NCI-H1105 treated with DMSO at 0.1 percent for 48 hours (cell line): ENCODE measurements around the gene TMC7.
"Not testable (repeated sequence)": the region's sequence is repeated elsewhere in the genome, so short reads cannot be mapped to it uniquely, and the experiment has no call there.

Experiments
- DNase-seq: peaks from one replicate; lab custom pipeline; 2025; lab: John Stamatoyannopoulos, UW

The TMC7 gene

DNA sequence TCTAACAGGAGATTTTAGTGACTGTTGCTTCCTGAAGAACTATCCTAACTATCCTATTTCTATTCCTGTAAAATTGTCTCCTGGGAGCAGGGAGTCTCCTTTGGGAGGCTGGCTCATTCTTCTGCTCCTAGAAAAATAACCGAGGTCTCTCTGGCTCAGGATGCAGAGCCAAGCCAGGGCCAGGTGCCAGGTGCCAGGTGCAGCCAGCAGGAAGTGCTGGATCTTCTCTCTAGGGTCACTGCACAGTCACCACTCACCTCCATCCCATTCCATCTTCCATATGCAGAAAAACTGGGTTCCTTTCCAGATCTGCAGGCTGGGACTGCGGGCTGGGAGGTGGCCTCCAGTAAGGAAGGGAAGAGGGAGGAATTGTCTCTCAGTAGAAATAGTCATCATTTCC is 3.8 kb upstream of the TMC7 start:
- DNase-seq, result peak; percentile 13

DNA sequence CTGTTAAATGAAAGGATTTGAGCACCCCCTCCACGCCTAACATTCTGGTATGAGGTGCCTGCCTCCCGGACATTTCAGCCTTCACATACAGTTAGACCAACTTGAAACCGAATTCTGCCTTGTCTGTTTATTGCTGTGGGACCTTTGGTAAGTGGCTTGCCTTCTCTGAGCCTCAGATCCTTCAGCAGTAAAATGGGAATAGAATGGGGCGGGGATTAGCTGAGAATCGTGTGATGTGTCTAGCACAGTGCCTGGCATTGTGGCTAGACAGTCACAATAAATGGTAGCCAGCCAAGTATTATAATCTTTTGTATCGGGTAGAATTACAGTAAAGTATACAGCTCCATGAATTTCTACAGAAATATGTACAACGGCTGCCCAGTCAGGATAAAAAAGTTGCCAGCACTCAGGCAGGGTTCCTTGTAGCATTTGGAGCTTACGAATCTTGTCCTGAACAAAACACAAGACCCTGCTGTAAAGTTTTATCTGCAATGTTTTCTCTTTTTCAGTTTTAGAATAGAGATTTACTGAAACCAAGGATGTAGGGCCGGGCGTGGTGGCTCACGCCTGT is 786 bp downstream of the TMC7 start:
- no peak for DNase-seq

DNA sequence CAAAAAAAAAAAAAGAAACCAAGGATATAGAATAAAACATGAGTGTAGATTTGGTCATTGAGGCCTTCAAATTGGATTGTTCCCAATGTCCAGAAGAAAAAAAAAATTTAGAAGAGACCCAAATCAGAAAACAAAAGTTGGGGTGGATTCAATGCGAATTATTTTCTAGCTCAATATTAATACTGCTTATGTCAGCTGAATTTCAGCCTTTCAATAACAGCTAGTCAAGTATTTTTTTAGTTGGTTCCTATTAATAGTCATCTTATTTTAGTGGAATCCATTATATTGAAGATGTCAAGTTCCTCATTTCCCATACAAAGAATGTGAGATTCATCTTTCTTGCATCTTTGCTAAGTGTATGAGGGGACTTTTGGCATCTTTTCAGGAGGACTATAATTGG is 1.5 kb downstream of the TMC7 start:
- not testable (repeated sequence) for DNase-seq

DNA sequence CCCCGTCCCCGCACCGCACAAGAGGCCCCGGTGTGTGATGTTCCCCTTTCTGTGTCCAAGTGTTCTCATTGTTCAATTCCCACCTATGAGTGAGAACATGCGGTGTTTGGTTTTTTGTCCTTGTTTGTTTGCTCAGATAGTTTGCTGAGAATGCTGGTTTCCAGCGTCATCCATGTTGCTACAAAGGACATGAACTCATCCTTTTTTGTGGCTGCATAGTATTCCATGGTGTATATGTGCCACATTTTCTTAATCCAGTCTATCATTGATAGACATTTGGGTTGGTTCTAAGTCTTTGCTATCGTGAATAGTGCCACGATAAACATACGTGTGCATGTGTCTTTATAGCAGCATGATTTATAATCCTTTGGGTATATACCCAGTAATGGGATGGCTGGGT is 8.0 kb downstream of the TMC7 start:
- DNase-seq, result not testable (repeated sequence)

DNA sequence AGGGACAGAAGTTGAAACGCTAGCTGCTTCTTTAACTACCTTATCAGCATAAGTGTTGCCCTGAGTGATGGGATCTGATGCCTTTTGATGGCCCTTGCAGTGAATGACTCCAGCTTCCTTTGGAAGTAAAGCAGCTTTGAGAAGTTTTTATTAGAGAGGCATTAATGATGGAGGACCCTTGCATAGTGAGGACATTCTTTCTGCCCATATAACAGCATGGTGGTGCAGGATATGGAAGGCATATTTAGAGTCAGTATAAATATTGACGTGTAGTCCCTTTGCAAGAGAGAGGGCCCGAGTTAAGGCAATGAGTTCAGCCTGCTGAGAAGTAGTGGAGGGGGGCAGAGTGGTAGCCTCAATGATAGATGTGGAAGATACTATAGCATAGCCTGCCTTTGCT is 9.8 kb downstream of the TMC7 start:
- not testable (repeated sequence) for DNase-seq

DNA sequence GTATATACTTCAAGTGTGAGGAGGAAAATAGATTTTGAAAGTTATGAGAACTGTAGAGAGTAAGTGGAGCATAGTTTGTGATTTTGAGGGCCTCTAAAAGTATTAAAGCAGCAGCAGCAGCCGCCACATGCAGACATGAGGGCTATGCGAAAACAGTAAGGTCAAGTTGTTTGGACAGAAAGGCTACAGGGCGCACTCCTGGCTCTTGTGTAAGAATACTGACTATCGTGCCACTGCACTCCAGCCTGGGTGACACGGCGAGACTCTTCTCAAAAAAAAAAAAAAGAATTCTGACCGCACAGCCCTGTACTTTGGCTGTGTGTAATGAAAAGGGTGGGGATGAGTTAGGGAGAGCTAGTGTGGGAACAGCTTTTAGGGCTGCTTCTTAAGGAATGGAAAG is 10.4 kb downstream of the TMC7 start:
- DNase-seq, result not testable (repeated sequence)

DNA sequence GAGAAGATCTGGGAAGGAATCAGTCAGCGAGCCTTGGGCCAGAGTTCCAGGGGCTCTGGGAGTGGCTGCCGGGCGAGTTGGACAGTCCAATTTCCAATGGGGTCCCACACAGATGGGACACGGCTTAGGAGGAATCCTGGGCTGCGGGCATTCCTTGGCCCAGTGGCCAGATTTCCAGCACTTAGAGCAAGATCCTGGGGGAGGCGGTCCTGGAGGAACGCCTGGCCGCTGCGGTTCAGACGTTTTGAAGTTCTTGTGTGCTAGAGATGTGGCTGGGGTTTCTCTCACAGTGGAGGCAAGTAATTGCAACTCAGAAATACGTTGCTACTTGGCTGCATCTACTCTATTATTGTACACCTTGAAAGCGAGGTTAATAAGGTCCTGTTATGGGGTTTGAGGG is 11.7 kb downstream of the TMC7 start:
- DNase-seq, result not testable (repeated sequence)

DNA sequence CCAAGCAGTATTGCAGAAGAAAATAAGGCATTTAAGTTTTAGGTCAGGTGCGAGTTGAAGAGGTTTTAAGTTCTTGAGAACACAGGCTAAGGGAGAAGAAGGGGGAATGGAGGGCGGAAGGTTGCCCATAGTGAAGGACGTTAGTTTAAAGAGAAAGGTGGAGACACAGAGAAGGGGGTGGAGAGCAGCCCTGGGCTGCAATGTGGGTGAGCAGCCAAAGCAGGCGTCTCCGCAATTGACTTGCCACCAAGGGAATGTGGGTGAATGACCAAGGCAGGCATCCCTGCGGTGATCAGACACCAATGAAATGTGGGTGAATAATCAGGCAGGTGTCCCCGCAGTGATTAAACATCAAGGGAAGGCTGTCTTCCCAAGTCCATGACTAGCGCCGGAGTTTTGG is 12.8 kb downstream of the TMC7 start:
- DNase-seq, result not testable (repeated sequence)

DNA sequence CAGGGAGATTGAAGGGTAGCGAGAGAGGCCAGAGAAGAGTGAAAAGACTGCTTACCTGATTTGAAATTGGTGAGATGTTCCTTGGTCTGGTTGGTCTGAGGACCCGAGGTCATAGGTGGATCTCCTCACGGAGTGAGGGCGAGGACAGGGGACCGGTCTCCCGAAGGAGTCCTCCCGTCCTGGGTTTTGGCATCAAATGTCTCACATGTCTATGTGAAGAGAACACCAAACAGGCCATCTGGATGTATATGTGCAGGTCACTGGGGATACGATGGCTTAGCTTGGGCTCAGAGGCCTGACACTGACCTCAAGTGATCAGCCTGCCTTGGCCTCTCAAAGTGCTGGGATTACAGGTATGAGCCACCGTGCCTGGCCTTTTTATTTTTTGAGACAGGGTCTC is 13.3 kb downstream of the TMC7 start:
- DNase-seq, result not testable (repeated sequence)

DNA sequence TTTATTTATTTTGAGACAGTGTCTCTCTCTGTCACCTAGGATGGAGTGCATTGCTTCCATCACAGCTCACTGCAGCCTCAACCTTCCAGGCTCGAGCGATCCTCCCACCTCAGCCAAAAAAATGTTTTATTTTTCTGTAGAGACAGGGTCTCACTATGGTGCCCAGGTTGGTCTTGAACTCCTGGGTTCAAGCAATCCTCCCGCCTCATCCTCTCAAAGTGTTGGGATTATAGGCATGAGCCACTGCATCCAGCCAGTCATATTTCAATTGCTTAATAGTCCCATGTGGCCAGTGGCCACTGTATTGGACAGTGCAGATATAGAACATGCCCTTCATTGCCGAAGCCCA is 15.3 kb downstream of the TMC7 start:
- DNase-seq, result no peak

DNA sequence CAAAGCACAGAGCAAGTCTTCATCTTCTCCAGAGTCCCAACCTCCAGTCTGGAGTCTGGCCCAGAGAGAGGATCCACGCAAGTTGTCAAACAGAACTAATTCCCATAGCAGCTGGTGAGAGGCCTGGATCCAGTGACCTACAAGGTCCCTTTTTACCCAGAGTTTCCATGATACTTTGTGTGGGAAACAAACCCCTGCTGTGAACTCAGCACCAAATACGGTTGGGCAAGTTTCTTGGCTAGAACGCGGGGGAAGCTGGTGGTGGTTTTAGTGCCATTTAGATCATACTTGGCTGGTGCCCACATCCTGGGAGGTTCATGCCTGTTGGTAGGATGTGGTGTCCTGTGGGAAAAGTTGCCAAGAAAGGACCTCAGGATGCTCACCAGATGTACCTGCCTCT is 18.1 kb downstream of the TMC7 start:
- DNase-seq, result no peak

DNA sequence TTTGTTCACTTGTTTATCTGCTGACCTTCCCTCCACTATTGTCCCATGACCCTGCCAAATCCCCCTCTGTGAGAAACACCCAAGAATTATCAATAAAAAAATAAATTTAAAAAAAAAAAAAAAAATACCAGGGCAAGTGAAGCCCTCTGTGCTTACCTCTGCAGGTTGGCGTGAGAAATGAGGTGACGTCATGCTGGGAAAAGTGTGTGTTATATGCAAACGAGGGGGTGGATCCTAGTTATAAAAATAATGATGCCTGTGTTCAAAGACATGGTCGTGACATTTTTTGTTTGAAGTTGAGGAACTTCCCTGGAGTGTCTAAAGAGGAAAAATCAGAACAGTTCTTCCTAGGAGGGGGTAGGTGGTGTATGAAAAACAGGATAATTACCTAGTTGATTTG is 20.2 kb downstream of the TMC7 start:
- no peak for DNase-seq

DNA sequence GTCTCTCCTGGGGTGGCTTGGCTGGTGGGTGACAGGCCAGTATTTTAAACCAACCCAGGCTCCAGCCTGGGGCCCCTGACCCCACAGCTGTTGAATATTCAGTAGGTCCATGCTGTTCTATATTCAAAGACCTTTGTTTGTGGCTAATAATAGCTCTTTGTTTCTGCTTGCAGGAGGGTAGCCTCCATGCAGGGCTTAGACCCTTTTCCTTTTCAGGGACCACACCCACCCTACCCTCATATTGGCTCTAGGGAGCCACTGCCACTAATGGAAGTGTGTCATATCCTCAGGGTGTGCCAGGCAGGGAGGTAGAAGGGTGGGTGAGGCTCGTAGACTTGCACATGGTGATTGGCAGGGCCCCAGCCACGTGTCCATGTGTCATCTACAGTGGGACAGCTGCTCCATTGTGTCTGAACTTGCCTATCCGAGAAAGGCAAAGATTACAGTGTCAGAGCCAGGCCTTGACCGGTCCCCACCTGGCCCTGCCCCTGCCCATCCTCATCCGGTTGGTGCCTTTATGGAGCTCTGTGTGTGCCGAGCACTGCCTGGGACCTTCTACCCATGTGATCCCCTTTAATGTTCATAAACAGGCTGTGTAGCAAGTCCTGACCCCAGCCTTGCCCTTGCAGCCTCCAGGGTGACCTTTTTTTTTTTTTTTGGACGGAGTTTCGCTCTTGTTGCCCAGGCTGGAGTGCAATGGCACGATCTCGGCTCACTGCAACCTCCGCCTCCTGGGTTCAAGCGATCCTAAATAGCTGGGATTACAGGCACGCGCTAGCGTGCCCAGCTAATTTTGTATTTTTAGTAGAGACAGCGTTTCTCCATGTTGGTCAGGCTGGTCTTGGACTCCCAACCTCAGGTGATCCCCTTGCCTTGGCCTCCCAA is 22.1 kb downstream of the TMC7 start:
- no peak for DNase-seq

DNA sequence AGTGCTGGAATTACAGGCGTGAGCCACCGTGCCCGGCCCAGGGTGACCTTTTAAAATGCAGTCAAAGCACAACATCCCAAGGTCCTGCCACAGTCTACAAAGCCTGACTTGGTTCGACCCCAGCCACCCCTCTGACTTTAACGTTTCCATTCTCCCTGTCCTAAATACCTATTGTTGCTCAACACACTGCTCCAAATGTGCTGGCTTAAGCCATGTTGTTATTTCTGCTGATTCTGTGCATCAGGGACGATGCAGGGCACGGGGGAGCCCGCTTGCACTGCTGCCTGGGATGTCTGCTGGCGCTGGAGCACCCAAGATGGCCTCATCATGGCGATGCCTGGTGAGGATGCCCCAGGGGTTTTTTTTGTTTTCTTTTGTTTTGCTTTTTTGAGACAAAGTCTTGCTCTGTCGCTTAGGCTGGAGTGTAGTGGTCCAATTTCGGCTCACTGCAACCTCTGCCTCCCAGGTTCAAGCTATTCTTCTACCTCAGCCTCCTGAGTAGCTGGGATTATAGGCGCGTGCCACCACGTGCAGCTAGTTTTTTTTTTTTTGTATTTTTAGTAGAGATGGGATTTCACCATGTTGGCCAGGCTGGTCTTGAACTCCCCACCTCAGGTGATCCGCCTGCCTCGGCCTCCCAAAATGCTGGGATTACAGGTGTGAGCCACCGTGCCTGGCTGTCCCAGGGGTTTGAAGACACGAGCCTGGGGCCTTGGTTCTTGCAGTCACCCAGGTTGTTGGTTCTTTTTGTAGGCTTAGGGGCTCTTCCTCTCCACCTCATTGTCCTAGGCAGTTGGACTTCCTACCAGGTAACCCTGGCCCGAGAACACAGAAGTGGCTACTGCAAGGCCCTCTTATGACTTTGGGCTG is 22.9 kb downstream of the TMC7 start:
- DNase-seq, result no peak

DNA sequence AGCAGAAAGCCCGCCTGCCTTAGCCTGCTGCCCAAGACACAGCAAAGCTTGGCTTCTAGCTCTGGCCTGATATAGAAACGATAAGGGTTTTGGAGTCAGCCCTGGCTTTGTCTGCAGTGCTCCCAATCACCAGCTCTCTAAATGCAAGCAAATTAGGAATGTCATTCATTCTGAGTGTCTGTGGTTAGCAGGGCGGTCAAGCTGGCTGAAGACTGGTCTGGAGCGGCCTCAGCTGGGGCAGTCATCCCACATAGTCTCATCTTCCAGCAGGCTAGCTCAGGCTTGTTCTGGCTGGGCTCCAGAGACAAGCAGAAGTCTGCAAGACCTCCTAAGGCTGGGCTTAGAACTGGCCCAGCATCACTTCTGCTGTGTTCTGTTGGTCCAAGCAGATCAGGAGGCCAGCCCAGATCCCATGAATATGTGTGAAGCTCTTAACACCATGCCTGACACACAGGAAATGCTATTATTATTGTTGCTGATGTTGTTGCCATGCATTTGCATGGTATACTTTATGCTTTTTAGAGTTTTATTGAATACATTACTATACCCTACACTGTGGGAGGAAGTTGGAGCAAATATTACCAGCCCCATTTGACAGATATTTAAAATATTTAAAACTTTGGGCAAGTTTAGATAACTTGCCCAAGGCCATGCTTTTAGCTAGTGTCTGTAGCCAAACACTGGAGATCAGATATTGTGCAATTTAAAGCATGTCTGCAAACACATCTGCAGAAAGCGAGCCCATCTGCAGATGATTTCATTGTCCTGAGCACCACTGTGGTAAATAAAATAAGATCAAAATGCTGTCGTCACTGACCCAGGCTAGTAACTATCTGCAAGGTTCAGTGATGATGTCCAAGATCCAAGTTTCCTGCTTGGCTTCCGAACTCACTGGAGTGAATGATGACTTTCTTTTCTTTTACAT is 24.8 kb downstream of the TMC7 start:
- DNase-seq, result no peak

DNA sequence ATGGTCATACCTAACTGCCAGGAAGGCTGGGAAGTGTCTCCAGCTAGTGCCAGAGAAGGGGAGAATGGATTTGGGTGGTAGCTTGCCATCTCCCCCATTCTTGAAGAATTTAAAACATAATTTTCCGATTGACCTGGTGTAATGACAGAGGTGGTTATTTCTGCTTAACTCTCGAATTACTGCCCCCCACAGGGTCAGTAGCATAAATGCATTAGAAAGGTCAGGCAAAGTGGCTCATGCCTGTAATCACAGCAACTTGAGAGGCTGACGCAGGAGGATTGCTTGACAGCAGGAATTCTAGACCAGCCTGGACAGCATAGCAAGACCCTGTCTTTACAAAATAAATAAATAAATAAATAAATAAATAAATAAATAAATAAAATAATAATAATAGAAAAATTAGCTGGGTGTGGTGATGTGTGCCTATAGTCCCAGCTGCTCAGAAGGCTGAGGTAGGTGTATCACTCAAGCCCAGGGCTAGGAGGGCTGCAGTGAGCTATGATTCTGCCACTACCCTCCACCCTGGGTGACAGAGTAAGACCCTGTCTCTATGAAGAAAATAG is 27.5 kb downstream of the TMC7 start:
- DNase-seq, result no peak

DNA sequence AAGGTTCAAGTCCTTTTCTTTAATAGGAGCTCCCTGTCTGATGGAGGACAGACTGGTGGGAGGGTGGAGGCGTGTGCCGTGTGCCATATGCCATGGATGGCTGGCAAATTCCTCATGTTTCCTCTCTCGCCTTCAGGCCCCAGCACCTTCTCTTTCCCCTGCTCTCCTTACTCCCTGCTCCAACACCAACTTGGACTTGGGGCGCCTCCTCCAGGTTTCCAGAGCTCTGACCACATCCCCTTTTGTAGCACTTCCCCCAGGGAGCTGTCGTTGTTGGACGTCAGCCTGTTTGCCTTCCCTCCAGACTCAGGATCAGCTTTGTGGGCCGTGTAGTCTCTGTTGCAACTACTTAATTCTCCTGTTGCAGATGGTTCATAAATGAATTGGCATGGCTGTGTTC is 30.7 kb downstream of the TMC7 start:
- no peak for DNase-seq

DNA sequence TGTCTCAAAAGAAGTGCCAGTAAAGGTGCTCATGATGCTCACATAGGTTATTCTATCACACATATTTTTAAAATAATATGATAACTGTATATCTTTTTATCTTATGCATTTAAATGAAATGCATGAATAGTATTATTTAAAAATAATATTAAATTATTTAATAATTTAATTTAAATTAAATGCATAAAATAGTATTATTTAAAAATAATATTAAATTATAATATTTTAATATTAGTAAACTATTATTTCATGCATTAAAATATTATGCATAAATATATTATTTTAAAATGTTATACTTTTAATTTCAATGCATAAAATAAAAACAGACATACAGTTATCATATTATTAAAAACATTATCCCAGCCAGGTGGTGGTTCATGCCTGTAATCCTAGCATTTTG is 33.4 kb downstream of the TMC7 start:
- no peak for DNase-seq

DNA sequence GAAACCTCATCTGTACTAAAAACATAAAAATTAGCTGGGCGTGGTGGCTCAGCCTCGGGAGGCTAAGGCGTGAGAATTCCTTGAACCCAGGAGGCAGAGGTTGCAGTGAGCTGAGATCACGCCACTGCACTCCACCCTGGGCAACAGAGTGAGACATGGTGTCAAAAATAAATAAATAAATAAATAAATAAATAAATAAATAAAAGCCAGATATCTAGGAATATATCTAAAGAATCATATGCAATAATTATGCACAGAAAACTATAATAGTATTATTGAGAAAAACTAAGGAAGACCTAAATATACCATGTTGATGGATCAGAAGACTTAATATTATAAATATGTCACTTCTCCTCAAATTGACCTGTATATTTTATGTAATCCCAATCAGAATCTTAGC is 37.0 kb downstream of the TMC7 start:
- DNase-seq, result no peak

DNA sequence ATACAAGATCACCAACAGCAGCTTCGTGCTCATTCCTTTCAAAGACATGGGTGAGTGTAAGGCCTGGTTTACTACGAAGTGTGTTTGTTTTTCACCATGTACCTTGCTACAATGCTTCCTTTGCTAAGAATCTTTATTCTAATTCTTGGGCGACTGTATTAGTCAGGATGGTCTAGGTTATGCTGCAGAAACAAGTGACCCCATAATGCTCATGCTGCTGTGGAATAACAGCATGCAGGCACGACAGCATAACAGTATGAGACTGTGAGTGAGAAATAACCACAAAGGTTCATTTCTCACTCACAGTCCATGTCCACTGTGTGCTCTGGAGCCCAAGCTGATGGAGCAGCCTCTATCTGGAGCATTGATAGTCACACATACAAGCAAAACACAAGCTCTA is 38.0 kb downstream of the TMC7 start:
- no peak for DNase-seq

DNA sequence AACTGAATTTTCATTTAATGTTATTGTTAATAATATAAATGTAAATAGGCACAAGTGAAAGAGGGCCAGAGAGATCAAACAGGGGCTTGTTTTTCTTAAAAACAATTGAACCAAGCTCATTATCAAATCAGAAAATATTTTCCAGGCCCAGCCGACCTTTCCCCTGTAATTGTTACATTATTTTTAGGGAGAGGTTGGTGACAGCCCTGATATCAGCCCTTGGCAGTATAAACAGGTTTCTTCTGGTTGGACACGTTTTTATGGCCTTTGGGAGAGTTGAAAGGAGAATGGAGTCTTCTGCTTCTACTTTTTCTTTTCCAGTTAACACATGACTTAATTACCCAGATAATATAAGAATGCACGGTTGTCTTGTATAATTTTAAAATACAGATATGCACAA is 43.7 kb downstream of the TMC7 start:
- DNase-seq, result no peak

DNA sequence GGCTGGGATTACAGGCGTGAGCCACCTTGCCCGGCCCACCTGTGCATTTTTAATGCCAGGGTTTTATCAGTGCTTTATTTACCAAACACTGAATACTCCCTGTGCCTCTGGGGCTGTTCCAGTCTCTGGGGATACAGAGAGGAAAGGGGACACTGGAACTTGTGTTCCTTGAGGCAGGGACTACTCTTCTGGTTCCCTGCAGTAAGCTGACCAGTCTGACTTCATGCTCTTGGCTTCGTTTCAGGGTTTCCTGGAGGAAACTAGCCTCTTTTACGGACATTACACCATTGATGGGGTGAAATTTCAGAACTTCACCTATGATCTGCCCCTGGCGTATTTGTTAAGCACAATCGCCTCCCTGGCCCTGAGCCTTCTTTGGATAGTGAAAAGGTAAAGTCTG is 46.2 kb downstream of the TMC7 start:
- no peak for DNase-seq
